GM12878 (cell line): Measurements from ENCODE around the gene AK8. TPM values are rescaled to one million over a fixed set of nuclear protein-coding genes. Genes with fewer than 3 reads are reported as not detected.

Source experiments
- ATAC-seq: fragments of 200-7000 bp; cut with Tn5 transposase; 3 replicates; pipeline ENCODE4 v1.9.1; 2020; ENCODE audit warnings: mild to moderate bottlenecking, moderate library complexity
- BruUV-seq: library from RNA; stranded (reverse); fragments of 400-500 nt; replicated peaks from 2 replicates; lab custom pipeline; 2021; lab: Mats Ljungman, UMichigan
- CTCF ChIA-PET: fragments of 300-600 bp; sonication (Branson Sonifier 250); formaldehyde crosslinking; extraction: SDS; loops from one replicate; lab custom pipeline; 2021; ENCODE audit warnings: inconsistent platforms; lab: Yijun Ruan, JAX
- POLR2A ChIA-PET: fragments of 350-600 bp; formaldehyde crosslinking; extraction: SDS; loops from one replicate; lab custom pipeline; 2021; ENCODE audit warnings: inconsistent platforms; lab: Charles Lee
- RAD21 ChIA-PET: fragments of 300-600 bp; sonication (Branson Sonifier 250); formaldehyde crosslinking; loops from one replicate; lab custom pipeline; 2023; ENCODE audit warnings: antibody characterized with exemption; ENCODE audit not compliant: unreplicated experiment; lab: Charles Lee
- SMC1A ChIA-PET: fragments of 300-600 bp; sonication (Branson Sonifier 250); formaldehyde crosslinking; loops from one replicate; lab custom pipeline; 2023; ENCODE audit not compliant: unreplicated experiment, uncharacterized antibody; lab: Charles Lee
- DNase-seq: peaks from one replicate; pipeline ENCODE4 v3.0.0-alpha.2; 2011; ENCODE audit warnings: low read depth, low spot score
- FAIRE-seq: peaks from 3 replicates; lab custom pipeline; 2011; peaks lifted over from hg19 to GRCh38; lab: Jason Lieb, UNC
- H2AFZ ChIP-seq: 2 replicates; pipeline ENCODE4 v1.6.0; 2011; ENCODE audit warnings: low read depth, low read length, control low read depth; ENCODE audit not compliant: control insufficient read depth
- H3K27ac ChIP-seq: 2 replicates; pipeline ENCODE4 v1.5.1; 2011; ENCODE audit warnings: control low read depth; ENCODE audit not compliant: control insufficient read depth, insufficient read depth
- H3K27me3 ChIP-seq, 2 experiments: replicated peaks in 1 of 2; 2 replicates each; pipeline versions ENCODE4 v1.6.0 to v1.6.1; 2011; ENCODE audit warnings: low read length in 1 of 2; ENCODE audit not compliant: control insufficient read depth in 2 of 2, insufficient read depth in 2 of 2
- H3K36me3 ChIP-seq, 2 experiments: 2 replicates each; pipeline ENCODE4 v1.5.1; 2011; ENCODE audit warnings: low read length in 1 of 2; ENCODE audit not compliant: control insufficient read depth in 2 of 2, insufficient read depth in 2 of 2
- H3K4me1 ChIP-seq: 2 replicates; pipeline ENCODE4 v1.6.1; 2011; ENCODE audit warnings: mild to moderate bottlenecking, low read length, moderate library complexity, mixed read lengths; ENCODE audit not compliant: control insufficient read depth, insufficient read depth
- H3K4me2 ChIP-seq: 2 replicates; pipeline ENCODE4 v1.6.0; 2011; ENCODE audit warnings: control low read depth; ENCODE audit not compliant: control insufficient read depth, insufficient read depth
- H3K4me3 ChIP-seq: fragments of 200-600 bp; sonication (generic); 2 replicates; pipeline ENCODE4 v1.5.1; 2016
- H3K79me2 ChIP-seq: 2 replicates; pipeline ENCODE4 v1.6.0; 2011; ENCODE audit warnings: low read length; ENCODE audit not compliant: control insufficient read depth, insufficient read depth
- H3K9ac ChIP-seq: 2 replicates; pipeline ENCODE4 v1.8.0; 2011; ENCODE audit warnings: low read length, control low read depth, mixed read lengths; ENCODE audit not compliant: control insufficient read depth, insufficient read depth
- H3K9me3 ChIP-seq: replicated peaks from 3 replicates; pipeline ENCODE4 v1.5.1; 2011; ENCODE audit warnings: mild to moderate bottlenecking, low read length; ENCODE audit not compliant: control insufficient read depth, insufficient read depth
- H4K20me1 ChIP-seq: 2 replicates; pipeline ENCODE4 v1.6.0; 2011; ENCODE audit not compliant: control insufficient read depth, insufficient read depth
- ASH2L ChIP-seq: fragments of 300-600, 200-600 bp; sonication (generic); IDR thresholded peaks from 2 replicates; pipeline ENCODE4 v1.6.1; 2017; ENCODE audit warnings: low read depth, mild to moderate bottlenecking, borderline replicate concordance
- BCL3 ChIP-seq: IDR thresholded peaks from 2 replicates; pipeline ENCODE4 v1.6.1; 2011; ENCODE audit warnings: borderline replicate concordance, low read depth, mild to moderate bottlenecking, moderate library complexity, low read length; ENCODE audit not compliant: insufficient read depth, poor library complexity, severe bottlenecking
- CREM ChIP-seq: IDR thresholded peaks from 2 replicates; pipeline ENCODE4 v1.6.1; 2014; ENCODE audit warnings: antibody characterized with exemption, low read depth
- ESRRA ChIP-seq: IDR thresholded peaks from 2 replicates; pipeline ENCODE4 v1.6.1; 2012; ENCODE audit warnings: mild to moderate bottlenecking, low read length, improper control_type of control experiment
- KAT2A ChIP-seq: conservative IDR thresholded peaks from 2 replicates; pipeline ENCODE4 v1.6.1; 2011; ENCODE audit warnings: low read depth, low read length; ENCODE audit not compliant: control insufficient read depth
- MEF2B ChIP-seq: fragments of 450-650 bp; IDR thresholded peaks from 2 replicates; pipeline ENCODE4 v1.6.1; 2018; ENCODE audit warnings: mild to moderate bottlenecking, moderate library complexity; ENCODE audit not compliant: partially characterized antibody, poor library complexity, severe bottlenecking
- RCOR1 ChIP-seq: conservative IDR thresholded peaks from 2 replicates; pipeline ENCODE4 v1.6.1; 2012; ENCODE audit warnings: low read depth, low read length, improper control_type of control experiment
- SMAD1 ChIP-seq: fragments of 450-650 bp; IDR thresholded peaks from 2 replicates; pipeline ENCODE4 v1.6.1; 2018; ENCODE audit warnings: mild to moderate bottlenecking, low read depth; ENCODE audit not compliant: partially characterized antibody
- TCF12 ChIP-seq: IDR thresholded peaks from 2 replicates; pipeline ENCODE4 v1.6.1; 2011; ENCODE audit warnings: low read depth, mild to moderate bottlenecking, low read length
- WGBS: methylation state at CpG from one replicate; pipeline ENCODE4 v1.1.6; 2016; ENCODE audit warnings: low lambda C conversion rate; ENCODE audit not compliant: insufficient replicate concordance, insufficient coverage; ENCODE audit errors: missing lambda C conversion rate; 5-methylcytosine and 5-hydroxymethylcytosine counted together
- in situ Hi-C: fragments of 300-500 bp; cut with MboI; formaldehyde crosslinking; loops from 9 replicates; pipeline ENCODE4 v1.14.3; 2018; ENCODE audit warnings: mixed read lengths
- intact Hi-C: fragments of 100-400 bp; cut with micrococcal nuclease; formaldehyde crosslinking; loops from one replicate; pipeline ENCODE4 v1.14.2; 2022; ENCODE audit not compliant: unreplicated experiment
- polyA plus RNA-seq, 11 experiments: library from polyadenylated mRNA; depleted of rRNA in 4 of 11; unstranded in 6 of 11; stranded (reverse) in 5 of 11; fragments of >200 nt; fragmentation: Nextera tagmentation in 4 of 11; fragmentation: Illumina TruSeq in 1 of 11; extraction: Ambion mirVana in 4 of 11; extraction: Trizol in 1 of 11; gene quantifications; 1 replicate in 1 of 11; 2 replicates in 10 of 11; pipeline versions ENCODE4 v1.2.1 to v1.2.3, GENCODE V29; 2011 to 2016; ENCODE audit warnings: inconsistent platforms in 2 of 11, missing spikeins in 2 of 11, low read depth in 1 of 11
- total RNA-seq, 4 experiments: library from RNA; depleted of rRNA in 3 of 4; stranded (reverse); fragments of >200 nt in 3 of 4; fragmentation: Illumina TruSeq in 1 of 4; extraction: Trizol in 1 of 4; gene quantifications; 2 replicates each; pipeline versions ENCODE4 v1.2.1 to v1.2.3, GENCODE V29; 2013 to 2021

Gene AK8
- total and polyA plus RNA-seq, 10 of the 15 experiments (the other 5 are each of a cell fraction or from before 2014, with no cell fraction given): 0.03 to 0.12 (median 0.06) TPM; not detected in 5

GRCh38 chr9:132878695-132879456 is 792 bp upstream of the AK8 start, which contains the start of gene SPACA9:
Gene SPACA9 (plus strand): TSS chr9:132878898. CDS start chr9:132883948, 5,050 bp downstream.
- peak within 1 kb of the TSS; percentile 98 for H3K4me2 ChIP-seq
- no TSS peak for BruUV-seq
- TF ChIP-seq MEF2B (no peak), TCF12 (no peak), SMAD1 (no peak), CREM (no peak), RCOR1 (no peak), ASH2L (no peak), BCL3 (no peak), KAT2A (no peak), ESRRA (no peak)
- TF ChIP-seq, all 136 proteins: peak for 0
- Histone ChIP-seq H3K36me3 (no peaks in the 10 kb centered on the region), H3K9ac (peak within 1 kb of the TSS; percentile 80), H4K20me1 (no peaks in the 10 kb centered on the region), H3K79me2 (no peaks in the 10 kb centered on the region), H3K9me3 (no peaks in the 10 kb centered on the region), H3K4me3 (peak within 1 kb of the TSS; percentile 90), H3K4me1 (no peaks in the 10 kb centered on the region), H3K27me3 (0 out of 4 replicates have a peak, but pooled peaks cover 0 to 4% of the 10 kb centered on the region in 2 experiments), H2AFZ (peak within 1 kb of the TSS; percentile 92), H3K27ac (no peak within 1 kb of the TSS)
- peak; percentile 72 for ATAC-seq
- ChIA-PET POLR2A (no interaction called here), SMC1A (interaction anchor here (0.8 kb wide), 1 partner anchor 93 kb away, joined by 3 read pairs; no protein-coding TSS in a partner anchor), CTCF (interaction anchor here (0.5 to 6.1 kb wide), 2 partner anchors 23 to 711 kb away, joined by 3 to 32 read pairs; no protein-coding TSS in a partner anchor), RAD21 (no interaction called here)
- FAIRE-seq: no peak
- WGBS: 53% methylated on average over 27 of the region's 42 CpGs
- in situ Hi-C loops (no loop called here), intact Hi-C loops (no loop called here)
- no peak for DNase-seq
